HG02678 (cell line): ENCODE data around the gene SDF2L1.
"Not testable (repeated sequence)": the region's sequence is repeated elsewhere in the genome, so short reads cannot be mapped to it uniquely, and the experiment has no call there.

Experiments used
- ATAC-seq: cut with Tn5 transposase; IDR thresholded peaks from one replicate; pipeline ENCODE4 v1.9.1; 2021; ENCODE audit warnings: mild to moderate bottlenecking, moderate library complexity; ENCODE audit not compliant: unreplicated experiment

Gene SDF2L1

GRCh38 chr22:21660904-21661303, 18.8 kb downstream of the SDF2L1 start:
- no peak for ATAC-seq

- ATAC-seq, result no peak
Observed at GRCh38 chr22:21661991-21662390, 19.9 kb downstream of the SDF2L1 start.

GRCh38 chr22:21663738-21664137, 21.6 kb downstream of the SDF2L1 start:
- ATAC-seq, result no peak

GRCh38 chr22:21665047-21665851, 23.1 kb downstream of the SDF2L1 start:
- no peak for ATAC-seq

- no peak for ATAC-seq
Observed at GRCh38 chr22:21666786-21667185, 24.7 kb downstream of the SDF2L1 start.

- ATAC-seq, result no peak
Observed at GRCh38 chr22:21669026-21669425, 26.9 kb downstream of the SDF2L1 start.

- no peak for ATAC-seq
Observed at GRCh38 chr22:21672107-21672629, 30.1 kb downstream of the SDF2L1 start.

- no peak for ATAC-seq
Observed at GRCh38 chr22:21673534-21674321, 31.6 kb downstream of the SDF2L1 start.

GRCh38 chr22:21674638-21675245, 32.6 kb downstream of the SDF2L1 start:
- no peak for ATAC-seq

GRCh38 chr22:21677606-21678443, 35.7 kb downstream of the SDF2L1 start:
- ATAC-seq, result no peak

GRCh38 chr22:21678842-21679241, 36.7 kb downstream of the SDF2L1 start:
- ATAC-seq, result not testable (repeated sequence)

GRCh38 chr22:21679383-21679782, 37.3 kb downstream of the SDF2L1 start:
- no peak for ATAC-seq

GRCh38 chr22:21680830-21681565, 38.9 kb downstream of the SDF2L1 start:
- no peak for ATAC-seq

- no peak for ATAC-seq
Observed at GRCh38 chr22:21681566-21682370, 39.7 kb downstream of the SDF2L1 start.

GRCh38 chr22:21682385-21683175, 40.5 kb downstream of the SDF2L1 start:
- ATAC-seq, result no peak

- ATAC-seq, result no peak
Observed at GRCh38 chr22:21683401-21683811, 41.3 kb downstream of the SDF2L1 start.

GRCh38 chr22:21684492-21685163, 42.5 kb downstream of the SDF2L1 start:
- no peak for ATAC-seq

GRCh38 chr22:21685164-21685513, 43.0 kb downstream of the SDF2L1 start:
- ATAC-seq, result no peak
